AG09319 (cell line): ENCODE results near the gene ATOSB.

Experiments used
- DNase-seq: peaks from one replicate; pipeline ENCODE4 v3.0.0-alpha.2; 2010; ENCODE audit warnings: low read depth; ENCODE audit errors: extremely low read depth
- CTCF ChIP-seq: IDR thresholded peaks from 2 replicates; pipeline ENCODE4 v1.5.1; 2011; ENCODE audit warnings: low read depth, mild to moderate bottlenecking, inconsistent platforms, low read length, moderate library complexity

ATOSB gene

GRCh38 chr9:35057271-35057620 lies 58.4 kb downstream of the ATOSB start:
- no peak for TF ChIP-seq CTCF
- no peak for DNase-seq

- no peak for DNase-seq
- no peak for TF ChIP-seq CTCF
Observed at GRCh38 chr9:35056571-35057270, 58.9 kb downstream of the ATOSB start.

GRCh38 chr9:35054871-35055644 lies 60.6 kb downstream of the ATOSB start:
- no peak for TF ChIP-seq CTCF
- DNase-seq: no peak

GRCh38 chr9:35054185-35054835 lies 61.4 kb downstream of the ATOSB start:
- no peak for TF ChIP-seq CTCF
- DNase-seq: no peak
